OCI-LY7 (cell line): ENCODE data around the gene CADM4. TPM values are rescaled to one million over a fixed set of nuclear protein-coding genes. Genes with fewer than 3 reads are reported as not detected.

Experiments used
- BruUV-seq: library from RNA; stranded (reverse); fragments of 400-500 nt; replicated peaks from 2 replicates; lab custom pipeline; 2021; lab: Mats Ljungman, UMichigan
- CTCF ChIA-PET: fragments of 300-600 bp; sonication (Branson Sonifier 250); formaldehyde crosslinking; loops from one replicate; lab custom pipeline; 2022; ENCODE audit warnings: antibody characterized with exemption; ENCODE audit not compliant: unreplicated experiment; lab: Charles Lee
- POLR2A ChIA-PET: fragments of 300-600 bp; sonication (Branson Sonifier 250); formaldehyde crosslinking; loops from one replicate; lab custom pipeline; 2022; ENCODE audit warnings: antibody characterized with exemption; lab: Charles Lee
- DNase-seq: peaks from one replicate; pipeline ENCODE4 v3.0.0-alpha.2; 2015; ENCODE audit warnings: low spot score
- H2AFZ ChIP-seq: fragments of 200-600 bp; sonication (generic), shearing (Covaris generic); 2 replicates; pipeline ENCODE4 v1.6.1; 2014; ENCODE audit warnings: mild to moderate bottlenecking, antibody characterized with exemption, low read length, moderate library complexity
- H3K27ac ChIP-seq: fragments of 200-600 bp; sonication (generic); 2 replicates; pipeline ENCODE4 v1.5.1; 2014; ENCODE audit warnings: mixed run types, low read depth, mild to moderate bottlenecking, moderate library complexity, low read length, inconsistent platforms; ENCODE audit not compliant: poor library complexity, severe bottlenecking
- H3K36me3 ChIP-seq: fragments of 200-600 bp; sonication (generic); 2 replicates; pipeline ENCODE4 v1.6.1; 2014; ENCODE audit warnings: mild to moderate bottlenecking, antibody characterized with exemption, low read length, moderate library complexity, mixed read lengths; ENCODE audit not compliant: insufficient read depth
- H3K4me1 ChIP-seq: fragments of 200-600 bp; sonication (generic); 2 replicates; pipeline ENCODE4 v1.5.1; 2014; ENCODE audit warnings: mild to moderate bottlenecking, low read length; ENCODE audit not compliant: insufficient read depth, poor library complexity, severe bottlenecking
- H3K4me2 ChIP-seq: fragments of 200-600 bp; sonication (generic); 2 replicates; pipeline ENCODE4 v1.6.1; 2014; ENCODE audit warnings: mild to moderate bottlenecking, low read length
- H3K4me3 ChIP-seq: fragments of 200-600 bp; sonication (generic); 2 replicates; pipeline ENCODE4 v1.5.1; 2014; ENCODE audit warnings: mild to moderate bottlenecking, low read depth, low read length; ENCODE audit not compliant: poor library complexity, severe bottlenecking
- H3K79me2 ChIP-seq: fragments of 200-600 bp; sonication (generic); 2 replicates; pipeline ENCODE4 v1.6.1; 2016; ENCODE audit warnings: low read depth, mild to moderate bottlenecking, low read length, moderate library complexity, mixed read lengths; ENCODE audit not compliant: insufficient read depth
- H3K9me2 ChIP-seq: fragments of 200-600 bp; sonication (generic); 2 replicates; pipeline ENCODE4 v1.6.1; 2016; ENCODE audit warnings: mild to moderate bottlenecking, low read length, mixed read lengths; ENCODE audit not compliant: insufficient read depth
- H3K9me3 ChIP-seq: fragments of 200-600 bp; sonication (generic); 2 replicates; pipeline ENCODE4 v1.6.1; 2014; ENCODE audit warnings: mild to moderate bottlenecking, mixed run types, low read length, mixed read lengths
- H4K20me1 ChIP-seq: fragments of 200-600 bp; sonication (generic); 2 replicates; pipeline ENCODE4 v1.6.1; 2014; ENCODE audit warnings: mild to moderate bottlenecking, antibody characterized with exemption, low read length, moderate library complexity, mixed read lengths; ENCODE audit not compliant: insufficient read depth
- CTCF ChIP-seq: fragments of 200-600 bp; sonication (generic); conservative IDR thresholded peaks from 2 replicates; pipeline ENCODE4 v1.5.1; 2014; ENCODE audit warnings: mild to moderate bottlenecking, antibody characterized with exemption, low read length, moderate library complexity, mixed read lengths
- EZH2phosphoT487 ChIP-seq: fragments of 200-600 bp; sonication (generic); IDR thresholded peaks from 2 replicates; pipeline ENCODE4 v1.6.1; 2018; ENCODE audit warnings: low read depth, borderline replicate concordance, mild to moderate bottlenecking, mixed run types, antibody characterized with exemption, low read length, moderate library complexity, mixed read lengths
- intact Hi-C: fragments of 100-400 bp; cut with micrococcal nuclease; formaldehyde crosslinking; loops from one replicate; pipeline ENCODE4 v1.10.0; 2022; ENCODE audit not compliant: unreplicated experiment
- total RNA-seq, 2 experiments: library from RNA; depleted of rRNA in 1 of 2; stranded (reverse); fragments of >200 nt in 1 of 2; shearing (Covaris generic) in 1 of 2; gene quantifications; 2 replicates each; pipeline ENCODE4 v1.2.3, GENCODE V29; 2014 to 2022

Gene CADM4
- total RNA-seq, 2 experiments from 2014 or later: not detected

GRCh38 chr19:43594710-43595604 is 44.7 kb downstream of the CADM4 start:
- ChIA-PET POLR2A (interaction anchor here (0.5 to 1.0 kb wide), 3 partner anchors 20 to 40 kb away, joined by 3 to 4 read pairs (median 3); partner anchors contain the start of gene XRCC1), CTCF (interaction anchor here (0.5 to 1.1 kb wide), 5 partner anchors 39 to 90 kb away, joined by 3 to 6 read pairs (median 3); no protein-coding TSS in a partner anchor)
- Histone ChIP-seq H4K20me1 (no peaks in the 10 kb centered on the region; the same call in 1 of the 2 replicates), H3K9me2 (no peaks in the 10 kb centered on the region), H3K36me3 (peaks cover 26% of the 10 kb centered on the region), H3K27ac (peak overlapping the region; percentile 26), H3K79me2 (peaks cover 32% of the 10 kb centered on the region), H3K4me2 (peak overlapping the region; percentile 79), H3K4me1 (peaks cover 16% of the 10 kb centered on the region), H2AFZ (peak overlapping the region; percentile 29; the same call in 1 of the 2 replicates), H3K4me3 (peak overlapping the region; percentile 86), H3K9me3 (no peaks in the 10 kb centered on the region)
- peak; percentile 81 for DNase-seq
- intact Hi-C loops: loop anchor here (10.0 kb wide), 2 partner anchors 60 to 150 kb away; partner anchors contain the start of gene ZNF575
- peak; percentile 85 for TF ChIP-seq CTCF
- TF ChIP-seq EZH2phosphoT487: no peak
- no TSS peak for BruUV-seq

GRCh38 chr19:43594081-43594697 is 45.5 kb downstream of the CADM4 start:
- TF ChIP-seq CTCF (no peak), EZH2phosphoT487 (no peak)
- Histone ChIP-seq H2AFZ (no peak overlapping the region), H3K79me2 (peaks cover 29% of the 10 kb centered on the region), H3K27ac (no peak overlapping the region), H3K4me3 (peak overlapping the region; percentile 86), H3K9me2 (no peaks in the 10 kb centered on the region), H3K4me2 (peak overlapping the region; percentile 79; the same call in 1 of the 2 replicates), H3K9me3 (no peaks in the 10 kb centered on the region), H4K20me1 (no peaks in the 10 kb centered on the region; the same call in 1 of the 2 replicates), H3K4me1 (peaks cover 20% of the 10 kb centered on the region), H3K36me3 (peaks cover 18% of the 10 kb centered on the region)
- POLR2A ChIA-PET: interaction anchor here (0.5 to 1.0 kb wide), 3 partner anchors 19 to 39 kb away, joined by 3 to 4 read pairs (median 3); partner anchors contain the start of gene XRCC1
- no peak for DNase-seq
- intact Hi-C loops: loop anchor here (10.0 kb wide), 2 partner anchors 59 to 149 kb away; partner anchors contain the start of gene ZNF575
- BruUV-seq: no TSS peak
- CTCF ChIA-PET: interaction anchor here (0.5 to 1.0 kb wide), 4 partner anchors 39 to 89 kb away, joined by 3 to 6 read pairs (median 4); no protein-coding TSS in a partner anchor
